GM13976 (cell line): Measurements from ENCODE around the gene RALGDS.
A peak's percentile ranks its signal among the peaks of the same experiment; 100 is the strongest.

ENCODE experiments used
- DNase-seq: peaks from one replicate; pipeline ENCODE4 v3.0.0; 2012; ENCODE audit warnings: low spot score
- in situ Hi-C: fragments of 300-500 bp; cut with MboI; formaldehyde crosslinking; loops from one replicate; pipeline ENCODE4 v1.12.0; 2022; ENCODE audit warnings: low sequenced_read_pairs, mixed read lengths, inconsistent platforms; ENCODE audit not compliant: unreplicated experiment
- TF ChIP-seq, protein P1 (sequence below): IDR thresholded peaks from 2 replicates; pipeline ENCODE4 v1.5.1; 2012; ENCODE audit warnings: borderline replicate concordance, mild to moderate bottlenecking; ENCODE audit not compliant: insufficient read depth; ENCODE audit errors: extremely low read depth, missing control alignments, control extremely low read depth

RALGDS gene

DNA sequence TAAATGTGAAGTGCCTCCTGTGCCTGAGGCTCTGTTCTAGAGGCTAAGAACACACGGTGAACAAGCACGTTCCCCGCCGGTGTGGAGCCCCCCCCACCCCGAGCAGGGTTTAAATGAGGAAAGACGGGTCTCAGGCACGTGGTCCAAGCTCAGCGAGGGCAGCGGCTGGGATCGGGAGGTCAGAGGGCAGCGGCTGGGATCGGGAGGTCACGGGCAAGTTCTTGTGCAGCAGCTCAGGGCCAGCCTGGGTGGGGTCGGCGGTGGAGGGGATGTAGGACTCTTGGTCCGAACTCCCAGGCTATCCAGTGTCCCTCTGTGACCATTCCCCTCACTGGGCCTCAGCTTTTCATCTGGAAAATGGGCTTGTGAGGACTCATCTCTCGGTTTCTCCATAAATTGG lies 45.4 kb upstream of the RALGDS start:
- TF ChIP-seq, protein P1, sequence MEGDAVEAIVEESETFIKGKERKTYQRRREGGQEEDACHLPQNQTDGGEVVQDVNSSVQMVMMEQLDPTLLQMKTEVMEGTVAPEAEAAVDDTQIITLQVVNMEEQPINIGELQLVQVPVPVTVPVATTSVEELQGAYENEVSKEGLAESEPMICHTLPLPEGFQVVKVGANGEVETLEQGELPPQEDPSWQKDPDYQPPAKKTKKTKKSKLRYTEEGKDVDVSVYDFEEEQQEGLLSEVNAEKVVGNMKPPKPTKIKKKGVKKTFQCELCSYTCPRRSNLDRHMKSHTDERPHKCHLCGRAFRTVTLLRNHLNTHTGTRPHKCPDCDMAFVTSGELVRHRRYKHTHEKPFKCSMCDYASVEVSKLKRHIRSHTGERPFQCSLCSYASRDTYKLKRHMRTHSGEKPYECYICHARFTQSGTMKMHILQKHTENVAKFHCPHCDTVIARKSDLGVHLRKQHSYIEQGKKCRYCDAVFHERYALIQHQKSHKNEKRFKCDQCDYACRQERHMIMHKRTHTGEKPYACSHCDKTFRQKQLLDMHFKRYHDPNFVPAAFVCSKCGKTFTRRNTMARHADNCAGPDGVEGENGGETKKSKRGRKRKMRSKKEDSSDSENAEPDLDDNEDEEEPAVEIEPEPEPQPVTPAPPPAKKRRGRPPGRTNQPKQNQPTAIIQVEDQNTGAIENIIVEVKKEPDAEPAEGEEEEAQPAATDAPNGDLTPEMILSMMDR, result no peak
- in situ Hi-C loops, result no loop called here
- DNase-seq, result no peak

DNA sequence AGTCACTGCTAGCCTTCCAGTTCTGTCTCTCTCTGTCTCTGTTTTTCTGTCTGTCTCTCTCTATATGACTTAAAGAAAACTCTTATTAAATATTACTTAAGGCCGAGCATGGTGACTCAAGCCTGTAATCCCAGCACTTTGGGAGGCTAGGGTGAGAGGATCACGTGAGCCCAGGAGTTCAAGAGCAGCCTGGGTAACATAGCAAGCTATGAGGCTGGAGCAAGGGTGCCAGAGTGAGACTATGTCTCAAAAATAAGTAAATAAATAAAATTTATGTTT lies 44.4 kb upstream of the RALGDS start:
- TF ChIP-seq, protein P1, result no peak
- in situ Hi-C loops, result no loop called here
- no peak for DNase-seq

DNA sequence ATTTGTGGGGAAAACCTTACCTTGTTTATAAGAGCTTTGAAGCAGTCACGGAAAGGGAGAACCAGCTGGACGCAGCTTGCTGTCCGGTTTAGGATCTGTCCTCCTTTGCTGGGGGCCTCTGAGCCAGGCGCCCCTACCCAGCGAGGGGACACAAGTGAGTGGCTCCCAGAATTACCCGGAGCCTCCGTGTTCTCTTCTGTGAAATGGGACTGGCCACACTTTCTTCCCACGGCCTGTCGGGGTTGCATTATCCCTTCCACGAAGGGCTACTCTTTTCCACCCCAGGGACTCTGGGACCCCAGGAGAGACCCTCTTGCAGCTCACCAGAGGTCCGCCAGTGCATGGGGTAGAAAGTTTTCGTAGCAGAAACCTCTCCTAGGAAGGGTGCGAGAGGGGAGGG lies 43.2 kb upstream of the RALGDS start:
- DNase-seq, result no peak
- TF ChIP-seq, protein P1, result no peak
- in situ Hi-C loops, result no loop called here

DNA sequence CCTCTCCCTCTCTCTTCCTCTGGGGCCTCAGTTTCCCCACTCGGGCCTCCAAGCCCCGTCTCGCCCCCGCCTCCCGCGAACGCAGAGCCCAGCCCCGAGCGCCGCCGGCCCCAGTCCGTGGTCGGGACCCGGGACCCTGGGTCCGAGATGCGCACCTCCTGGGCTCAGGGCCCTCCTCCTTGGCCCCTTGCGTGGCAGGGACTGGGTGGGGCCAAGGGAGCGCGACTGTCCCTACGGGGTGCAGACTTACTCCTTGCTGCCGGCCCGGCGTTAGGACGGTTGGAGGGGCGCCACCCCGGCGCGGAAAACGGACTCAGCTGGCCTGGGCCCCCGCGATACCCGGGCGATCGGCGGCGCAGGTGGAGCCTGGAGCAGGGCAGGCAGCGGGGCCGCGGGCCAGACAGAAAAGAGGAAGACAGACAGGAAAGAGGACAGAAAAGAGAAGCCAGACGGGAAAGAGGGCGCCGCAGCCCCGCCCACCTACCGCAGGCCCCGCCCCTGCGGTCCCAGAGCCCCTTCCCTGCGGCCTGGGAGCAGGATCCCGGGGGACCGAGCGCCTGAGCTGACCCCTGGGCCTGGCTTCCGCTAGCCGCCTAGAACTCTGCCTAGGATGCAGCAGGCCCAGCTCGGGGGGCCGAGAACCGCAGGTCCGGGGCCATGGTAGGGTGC lies 42.6 kb upstream of the RALGDS start, which contains the start of gene GBGT1:
TSS of gene GBGT1 (minus strand) at position 411 of the 669 bp plus-strand sequence. CDS start 1,502 bp downstream, outside the sequence.
- DNase-seq, result peak; percentile 80
- TF ChIP-seq, protein P1, result no peak
- in situ Hi-C loops, result no loop called here

DNA sequence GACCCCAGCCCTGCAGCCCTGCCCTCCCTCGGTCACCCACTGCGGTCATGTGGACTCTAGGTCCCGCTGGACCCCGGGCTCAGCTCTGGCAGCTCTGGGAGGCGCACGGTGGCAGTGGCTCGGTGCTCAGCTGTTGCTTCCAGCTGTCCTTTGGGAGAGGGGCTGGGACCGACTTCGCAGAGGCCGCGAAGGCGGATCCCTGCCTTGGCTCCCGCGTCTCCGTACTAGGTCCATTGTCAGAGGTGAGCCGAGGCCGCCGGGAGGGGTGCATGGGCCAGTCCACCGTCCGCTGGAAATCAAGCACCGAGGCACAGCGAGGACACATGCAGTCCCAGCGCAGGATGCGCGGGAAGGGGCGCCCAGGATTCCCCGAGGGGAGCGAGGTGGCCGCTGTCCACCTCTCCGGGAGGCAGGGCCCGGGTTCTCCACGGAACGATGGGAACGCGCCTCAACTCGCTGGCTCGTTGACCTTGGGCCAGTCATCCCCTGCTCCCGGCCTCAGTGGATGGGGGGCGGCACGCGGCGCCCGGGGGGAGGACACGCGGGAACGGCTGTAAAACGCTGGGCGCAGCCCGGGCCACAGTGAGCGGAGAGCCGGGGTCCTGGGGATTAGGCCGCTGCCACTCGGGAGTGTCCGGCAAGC lies 41.9 kb upstream of the RALGDS start:
- no peak for DNase-seq
- in situ Hi-C loops, result no loop called here
- TF ChIP-seq, protein P1, result no peak

DNA sequence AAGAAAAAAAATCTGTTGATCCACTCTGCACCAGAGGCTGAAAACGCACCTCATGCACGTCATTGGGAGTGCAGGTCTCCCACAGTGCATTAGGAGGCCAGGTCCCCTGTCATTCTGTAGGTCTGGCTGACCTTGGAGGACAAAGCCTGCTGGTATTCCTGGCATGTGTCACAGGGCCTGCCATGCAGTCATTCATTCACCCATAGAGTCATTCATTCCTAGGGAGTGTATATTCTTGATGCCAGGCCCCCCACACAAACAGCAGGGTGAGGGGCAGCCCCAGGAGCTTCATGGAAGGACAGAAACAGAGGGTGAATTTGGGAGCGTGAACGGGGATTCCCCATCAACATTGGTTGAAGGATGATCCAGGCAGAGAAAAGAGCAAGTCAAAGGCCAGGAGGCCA lies 40.5 kb upstream of the RALGDS start:
- no peak for DNase-seq
- in situ Hi-C loops, result no loop called here
- TF ChIP-seq, protein P1, result no peak
